NB4 (cell line): Measurements from ENCODE around the gene NAXE.

ENCODE experiments used
- CTCF ChIP-seq: IDR thresholded peaks from one replicate; pipeline ENCODE4 v1.5.1; 2012; ENCODE audit warnings: low read depth, low read length
- MYC ChIP-seq: IDR thresholded peaks from 2 replicates; pipeline ENCODE4 v1.6.1; 2011; ENCODE audit warnings: low read depth, low read length
- POLR2A ChIP-seq: IDR thresholded peaks from 2 replicates; pipeline ENCODE4 v1.6.1; 2011; ENCODE audit warnings: mild to moderate bottlenecking; ENCODE audit not compliant: insufficient read length; ENCODE audit errors: extremely low read depth

GRCh38 chr1:156551066-156551643, 40.4 kb upstream of the NAXE start:
- TF ChIP-seq CTCF (no peak), POLR2A (no peak), MYC (no peak)
